RWPE1 (cell line): ENCODE data around the gene INHBE.
A peak's percentile ranks its signal among the peaks of the same experiment; 100 is the strongest.
"Not testable (repeated sequence)": the region's sequence is repeated elsewhere in the genome, so short reads cannot be mapped to it uniquely, and the experiment has no call there.

Source experiments
- CTCF ChIA-PET: fragments of 350-600 bp; sonication (Branson Sonifier 250); formaldehyde crosslinking; extraction: SDS; loops from one replicate; lab custom pipeline; 2021; lab: Yijun Ruan, JAX
- POLR2A ChIA-PET: fragments of 400-600 bp; formaldehyde crosslinking; extraction: SDS; loops from one replicate; lab custom pipeline; 2020; ENCODE audit warnings: antibody characterized with exemption; ENCODE audit not compliant: low non-redundant PET; lab: Yijun Ruan, JAX
- DNase-seq: peaks from one replicate; pipeline ENCODE4 v3.0.0; 2012; ENCODE audit warnings: low spot score
- H3K27ac ChIP-seq: fragments of 450-650 bp; 2 replicates; pipeline ENCODE4 v1.5.1; 2017
- TF ChIP-seq, protein P1 (sequence below): fragments of 450-650 bp; conservative IDR thresholded peaks from 2 replicates; pipeline ENCODE4 v1.5.1; 2017; ENCODE audit warnings: low read depth, mild to moderate bottlenecking

Gene INHBE

DNA sequence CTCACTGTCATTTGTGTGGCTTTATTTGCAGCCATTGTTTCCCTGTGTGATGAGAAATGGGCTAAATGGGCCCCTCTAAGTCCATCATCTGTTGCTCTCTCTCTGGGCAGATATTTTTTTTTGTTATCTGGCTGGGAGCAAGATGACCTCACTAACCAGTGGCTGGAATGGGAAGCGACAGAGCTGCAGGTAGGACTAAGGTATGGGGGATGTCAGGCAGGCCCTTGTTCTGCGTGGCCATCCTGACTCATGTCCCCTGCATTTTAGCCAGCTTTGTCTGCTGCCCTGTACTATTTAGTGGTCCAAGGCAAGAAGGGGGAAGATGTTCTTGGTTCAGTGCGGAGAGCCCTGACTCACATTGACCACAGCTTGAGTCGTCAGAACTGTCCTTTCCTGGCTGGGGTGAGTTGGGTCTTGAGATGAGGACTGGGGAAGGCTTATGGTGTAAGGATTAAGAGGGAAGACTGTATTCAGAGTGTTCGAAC, 34.1 kb downstream of the INHBE start:
- DNase-seq, result no peak
- TF ChIP-seq, protein P1, sequence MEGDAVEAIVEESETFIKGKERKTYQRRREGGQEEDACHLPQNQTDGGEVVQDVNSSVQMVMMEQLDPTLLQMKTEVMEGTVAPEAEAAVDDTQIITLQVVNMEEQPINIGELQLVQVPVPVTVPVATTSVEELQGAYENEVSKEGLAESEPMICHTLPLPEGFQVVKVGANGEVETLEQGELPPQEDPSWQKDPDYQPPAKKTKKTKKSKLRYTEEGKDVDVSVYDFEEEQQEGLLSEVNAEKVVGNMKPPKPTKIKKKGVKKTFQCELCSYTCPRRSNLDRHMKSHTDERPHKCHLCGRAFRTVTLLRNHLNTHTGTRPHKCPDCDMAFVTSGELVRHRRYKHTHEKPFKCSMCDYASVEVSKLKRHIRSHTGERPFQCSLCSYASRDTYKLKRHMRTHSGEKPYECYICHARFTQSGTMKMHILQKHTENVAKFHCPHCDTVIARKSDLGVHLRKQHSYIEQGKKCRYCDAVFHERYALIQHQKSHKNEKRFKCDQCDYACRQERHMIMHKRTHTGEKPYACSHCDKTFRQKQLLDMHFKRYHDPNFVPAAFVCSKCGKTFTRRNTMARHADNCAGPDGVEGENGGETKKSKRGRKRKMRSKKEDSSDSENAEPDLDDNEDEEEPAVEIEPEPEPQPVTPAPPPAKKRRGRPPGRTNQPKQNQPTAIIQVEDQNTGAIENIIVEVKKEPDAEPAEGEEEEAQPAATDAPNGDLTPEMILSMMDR, result no peak
- POLR2A ChIA-PET, result no interaction called here
- CTCF ChIA-PET, result no interaction called here
- peak overlapping the region; percentile 79; the same call in 1 of the 2 replicates for H3K27ac ChIP-seq

DNA sequence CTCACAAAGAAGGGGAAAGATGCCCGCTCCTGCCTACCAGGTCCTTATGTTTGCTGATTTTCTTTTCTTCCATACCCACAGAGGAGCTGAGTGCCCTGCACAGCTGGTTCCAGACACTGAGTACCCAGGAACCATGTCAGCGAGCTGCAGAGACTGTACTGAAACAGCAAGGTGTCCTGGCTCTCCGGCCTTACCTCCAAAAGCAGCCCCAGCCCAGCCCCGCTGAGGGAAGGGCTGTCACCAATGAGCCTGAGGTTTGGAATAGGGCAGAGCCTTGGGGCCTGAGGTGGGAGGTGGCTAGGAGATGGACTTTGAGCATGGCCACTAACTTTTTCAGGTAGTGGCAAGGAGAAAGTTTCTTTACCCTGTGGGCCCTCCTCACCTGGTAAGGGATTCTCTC, 35.0 kb downstream of the INHBE start:
- DNase-seq, result no peak
- POLR2A ChIA-PET, result interaction anchor here (0.7 kb wide), 1 partner anchor 16 kb away, joined by 3 read pairs; no protein-coding TSS in a partner anchor
- CTCF ChIA-PET, result no interaction called here
- no peak overlapping the region for H3K27ac ChIP-seq
- TF ChIP-seq, protein P1, result no peak

- TF ChIP-seq, protein P1, result no peak
- POLR2A ChIA-PET, result no interaction called here
- peak overlapping the region; percentile 46 for H3K27ac ChIP-seq
- no peak for DNase-seq
- CTCF ChIA-PET, result no interaction called here
These were observed 36.5 kb downstream of the INHBE start for GRCh38 chr12:57491393-57492280.

GRCh38 chr12:57495051-57495701, 40.1 kb downstream of the INHBE start:
- H3K27ac ChIP-seq, POLR2A ChIA-PET, DNase-seq, CTCF ChIA-PET: not testable (repeated sequence)

DNA sequence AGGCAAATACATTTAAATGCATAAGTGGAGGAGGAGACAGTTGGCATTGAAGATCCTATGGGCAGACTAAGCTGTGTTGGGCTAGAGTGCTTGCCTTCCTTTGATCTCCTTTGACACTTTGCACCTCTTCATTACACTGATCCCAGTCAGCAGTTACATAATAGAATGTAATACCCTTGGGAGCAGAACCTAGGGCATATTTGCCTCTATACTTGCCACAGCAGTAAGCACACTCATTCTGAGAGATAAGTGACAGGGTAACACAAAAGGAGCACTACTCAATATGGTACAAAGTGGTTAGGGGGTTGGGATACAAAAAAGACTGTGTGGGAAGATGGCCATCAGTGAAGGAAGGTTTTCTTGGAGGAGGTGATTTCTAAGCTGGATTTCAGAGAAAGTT, 41.7 kb downstream of the INHBE start:
- no peak overlapping the region for H3K27ac ChIP-seq
- TF ChIP-seq, protein P1, result no peak
- ChIA-PET CTCF (interaction anchor here (0.6 to 1.0 kb wide), 2 partner anchors 21 to 265 kb away, joined by 3 to 4 read pairs; no protein-coding TSS in a partner anchor), POLR2A (no interaction called here)
- no peak for DNase-seq

GRCh38 chr12:57497223-57498131, 42.4 kb downstream of the INHBE start:
- DNase-seq, result no peak
- POLR2A ChIA-PET, result no interaction called here
- TF ChIP-seq, protein P1, result no peak
- H3K27ac ChIP-seq, result no peak overlapping the region
- CTCF ChIA-PET, result interaction anchor here (0.6 to 1.0 kb wide), 2 partner anchors 22 to 265 kb away, joined by 3 to 4 read pairs; no protein-coding TSS in a partner anchor
